GM11168 (cell line): ENCODE data around the gene LCN1.
"Not testable (repeated sequence)": the region's sequence is repeated elsewhere in the genome, so short reads cannot be mapped to it uniquely, and the experiment has no call there.

ENCODE experiments used
- in situ Hi-C: fragments of 300-500 bp; cut with MboI; formaldehyde crosslinking; loops from one replicate; pipeline ENCODE4 v1.12.0; 2022; ENCODE audit warnings: low sequenced_read_pairs; ENCODE audit not compliant: unreplicated experiment

LCN1 gene

DNA sequence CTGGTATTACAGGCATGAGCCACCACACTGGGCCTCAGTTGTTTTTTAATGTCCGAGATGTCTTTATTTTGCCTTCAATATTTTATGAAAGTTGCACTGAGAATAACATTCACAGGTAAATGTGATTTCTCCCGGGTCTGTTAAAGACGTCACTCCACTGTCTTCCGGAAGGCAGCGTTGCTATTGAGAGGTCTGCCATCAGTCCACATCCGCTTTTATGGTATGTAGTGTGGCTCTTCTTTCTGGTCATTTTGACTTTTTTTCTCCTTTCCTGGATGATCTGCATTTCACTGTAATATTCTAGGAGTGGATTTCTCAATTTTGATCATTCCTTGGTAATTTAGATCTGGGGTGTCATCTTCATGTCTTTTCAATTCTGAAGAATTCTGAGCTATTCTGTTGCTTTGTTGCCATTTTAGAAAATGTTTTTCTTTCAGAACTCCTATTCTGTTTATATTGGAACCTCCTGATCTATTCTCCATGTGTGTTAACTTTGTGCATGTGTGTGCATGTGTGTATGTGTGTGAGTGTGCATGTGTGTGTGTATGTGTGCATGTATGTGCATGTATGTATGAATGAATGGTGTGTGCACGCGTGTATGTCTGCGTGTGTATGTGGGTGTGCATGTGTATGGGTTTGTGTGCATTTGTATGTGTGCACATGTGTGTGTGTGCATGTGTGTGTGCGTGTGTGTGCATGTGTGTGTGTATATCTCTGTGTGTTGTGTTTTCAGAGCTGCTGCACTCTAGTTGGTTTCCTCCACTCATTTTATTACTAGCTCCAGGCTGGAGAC is 1.9 kb upstream of the LCN1 start:
- in situ Hi-C loops: no loop called here

GRCh38 chr9:135521608-135522095 is 412 bp downstream of the LCN1 start:
- in situ Hi-C loops: no loop called here

DNA sequence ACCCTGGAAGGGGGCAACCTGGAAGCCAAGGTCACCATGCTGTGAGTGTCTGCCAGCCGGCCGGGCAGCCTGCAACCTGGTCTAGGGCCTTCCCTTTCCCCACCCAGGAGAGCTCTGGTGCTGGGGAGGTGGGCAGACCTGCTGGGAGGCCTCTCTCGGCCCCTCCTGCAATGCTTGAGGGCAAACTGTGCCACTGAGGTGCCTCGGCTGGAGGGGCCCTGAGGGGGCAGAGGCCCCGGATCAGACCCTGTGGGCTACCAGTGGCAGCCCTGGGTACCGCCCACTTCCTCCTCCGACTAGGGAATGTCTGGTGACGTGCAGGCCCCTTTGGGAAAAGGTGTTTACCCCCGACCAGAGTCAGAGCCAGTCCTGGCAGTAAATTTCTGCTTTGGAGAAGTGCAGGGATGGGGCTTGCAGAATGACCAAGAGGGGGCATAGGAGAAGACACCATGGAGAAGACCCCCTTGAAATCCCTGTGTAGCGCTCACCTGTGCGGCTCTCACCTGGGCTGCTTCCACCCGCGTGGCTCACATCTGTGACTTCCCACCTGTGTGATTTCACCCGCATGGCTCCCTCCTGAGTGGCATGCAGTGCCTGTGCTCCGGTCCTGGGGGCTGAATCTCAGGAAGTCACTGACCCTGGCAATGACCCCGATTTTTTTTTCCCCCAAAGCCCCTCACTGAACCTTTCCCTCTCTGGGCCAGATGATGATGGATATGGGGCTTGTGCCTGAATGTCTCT is 1.1 kb downstream of the LCN1 start:
- in situ Hi-C loops: no loop called here

GRCh38 chr9:135522931-135523330 is 1.7 kb downstream of the LCN1 start:
- in situ Hi-C loops: no loop called here

DNA sequence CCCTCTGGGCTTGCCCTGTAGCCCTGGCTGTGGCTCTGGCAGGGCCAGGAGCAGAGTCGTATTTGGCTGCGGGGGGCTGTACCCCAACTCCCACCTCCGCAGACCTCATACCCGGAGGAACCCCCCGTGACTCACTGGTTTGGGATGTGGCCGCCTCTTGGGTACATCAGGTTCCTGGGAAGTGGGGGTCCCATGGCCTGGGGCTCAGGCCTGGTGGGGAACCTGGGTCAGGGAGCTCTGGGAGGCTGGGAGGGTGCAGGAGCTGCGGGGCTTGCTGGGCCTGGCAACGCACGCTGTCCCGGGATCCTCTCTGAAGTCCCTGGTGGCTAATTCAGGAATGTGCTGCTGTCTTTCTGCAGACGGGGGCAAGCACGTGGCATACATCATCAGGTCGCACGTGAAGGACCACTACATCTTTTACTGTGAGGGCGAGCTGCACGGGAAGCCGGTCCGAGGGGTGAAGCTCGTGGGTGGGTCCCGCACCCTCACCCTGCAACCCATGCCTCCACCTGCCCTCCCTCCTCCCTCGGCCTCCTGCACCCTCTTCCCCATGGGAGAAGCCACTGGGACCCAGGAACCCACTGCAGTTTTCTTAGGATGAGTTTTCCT is 2.4 kb downstream of the LCN1 start:
- in situ Hi-C loops: no loop called here

- in situ Hi-C loops: no loop called here
Measured at GRCh38 chr9:135524130-135524861, 3.1 kb downstream of the LCN1 start.

DNA sequence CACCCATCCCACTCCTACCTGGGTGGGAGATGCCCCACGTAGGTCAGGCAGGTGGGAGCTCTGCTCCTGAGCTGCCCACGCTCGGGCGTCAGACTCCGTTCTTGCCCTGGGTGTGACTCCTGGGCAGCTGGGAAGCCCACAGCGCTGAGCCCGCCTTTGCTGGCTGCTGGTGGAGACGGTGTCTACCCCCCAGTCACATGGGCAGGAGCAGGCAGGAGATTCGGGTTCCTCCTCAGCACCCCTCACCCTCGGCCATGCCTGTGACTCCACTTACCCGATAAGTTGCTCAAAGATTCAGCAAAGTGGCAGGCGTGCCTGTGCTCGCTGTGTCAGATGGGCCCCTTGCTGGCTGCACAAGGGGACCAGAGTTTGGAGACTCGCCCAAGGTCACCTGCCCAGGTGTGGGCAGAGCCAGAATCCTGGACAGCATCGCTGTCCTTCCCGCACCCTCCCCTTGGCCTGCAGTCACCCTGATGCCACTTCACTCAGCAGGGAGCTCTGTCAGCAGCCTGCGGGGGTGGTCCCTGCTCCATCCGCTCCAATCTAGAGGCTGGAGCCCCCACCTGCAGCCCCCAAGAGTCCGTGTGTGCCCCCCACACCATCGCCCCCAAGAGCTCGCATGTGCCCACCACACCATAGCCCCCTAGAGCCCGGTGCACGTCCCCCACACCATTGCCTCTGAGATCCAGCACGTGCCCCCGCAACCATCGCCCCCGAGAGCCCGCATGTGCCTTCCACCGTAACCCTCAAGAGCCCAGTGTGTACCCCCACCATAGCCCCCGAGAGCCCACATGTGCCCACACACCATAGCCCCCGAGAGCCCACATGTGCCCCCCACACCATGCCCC is 4.2 kb downstream of the LCN1 start:
- in situ Hi-C loops: no loop called here

DNA sequence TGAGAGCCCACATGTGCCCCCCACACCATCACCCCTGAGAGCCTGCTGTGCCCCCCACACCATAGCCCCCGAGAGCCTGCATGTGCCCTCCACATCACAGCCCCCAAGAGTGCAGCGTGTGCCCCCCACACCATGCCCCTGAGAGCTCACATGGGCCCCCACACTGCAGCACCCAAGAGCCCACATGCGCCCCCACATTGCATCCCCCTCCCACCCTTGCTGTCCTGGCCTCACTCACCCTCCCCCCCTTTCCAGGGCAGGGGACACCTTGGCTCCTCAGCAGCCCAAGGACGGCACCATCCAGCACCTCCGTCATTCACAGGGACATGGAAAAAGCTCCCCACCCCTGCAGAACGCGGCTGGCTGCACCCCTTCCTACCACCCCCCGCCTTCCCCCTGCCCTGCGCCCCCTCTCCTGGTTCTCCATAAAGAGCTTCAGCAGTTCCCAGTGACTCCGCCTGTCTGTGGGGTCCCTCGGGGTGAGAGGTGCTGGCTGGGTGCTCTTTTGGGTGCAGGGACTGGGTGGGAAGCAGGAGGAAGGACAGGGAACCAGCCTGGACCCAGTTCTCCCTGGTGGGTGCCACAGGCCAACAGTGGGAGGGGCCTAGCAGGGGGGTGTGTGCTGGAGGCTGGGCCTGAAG is 5.0 kb downstream of the LCN1 start:
- in situ Hi-C loops: no loop called here

- in situ Hi-C loops: no loop called here
Measured at GRCh38 chr9:135526730-135527571, 5.7 kb downstream of the LCN1 start.

DNA sequence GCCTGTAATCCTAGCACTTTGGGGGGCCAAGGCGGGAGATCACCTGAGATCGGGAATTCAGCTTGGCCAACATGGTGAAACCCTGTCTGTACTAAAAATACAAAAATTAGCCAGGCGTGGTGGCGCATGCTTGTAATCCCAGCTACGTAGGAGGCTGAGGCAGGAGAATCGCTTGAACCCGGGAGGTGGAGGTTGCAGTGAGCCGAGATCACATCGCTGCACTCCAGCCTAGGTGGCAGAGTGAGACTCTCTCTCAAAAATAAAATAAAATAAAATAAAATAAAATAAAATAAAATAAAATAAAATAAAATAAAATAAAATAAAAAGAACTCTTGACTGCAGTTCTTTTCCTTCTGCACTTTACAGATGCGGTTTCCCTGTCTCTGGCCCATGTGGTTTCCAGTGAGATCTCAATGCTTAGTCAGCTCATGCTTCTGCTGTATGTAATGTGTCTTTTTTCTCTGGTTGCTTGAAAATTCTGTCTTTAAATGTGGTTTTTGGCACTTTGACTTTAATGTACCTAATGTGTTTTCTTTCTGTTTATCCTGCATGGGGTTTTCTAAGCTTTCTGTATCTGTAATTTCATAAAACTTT is 7.7 kb downstream of the LCN1 start:
- in situ Hi-C loops: not testable (repeated sequence)

GRCh38 chr9:135530146-135530545 is 8.9 kb downstream of the LCN1 start:
- in situ Hi-C loops: no loop called here

GRCh38 chr9:135531096-135531495 is 9.9 kb downstream of the LCN1 start:
- in situ Hi-C loops: no loop called here

DNA sequence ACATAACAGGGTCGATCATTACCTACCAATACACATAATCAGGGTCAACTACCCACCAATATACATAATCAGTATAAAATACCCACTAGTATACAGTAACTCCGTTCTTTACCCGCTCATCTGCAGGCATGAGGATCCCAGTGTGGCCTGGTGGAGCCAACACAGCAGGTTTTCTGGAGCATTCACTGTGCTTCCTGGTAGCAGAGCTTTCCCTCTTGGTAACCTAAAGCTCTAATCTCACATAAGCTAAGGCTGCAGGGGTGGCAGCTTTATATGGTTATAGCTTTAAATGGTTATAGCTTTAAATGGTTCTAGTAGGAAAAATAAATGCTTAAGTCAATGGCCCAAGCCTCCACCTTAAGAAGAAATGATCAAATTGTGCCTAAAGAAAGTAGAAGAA is 11.9 kb downstream of the LCN1 start:
- in situ Hi-C loops: no loop called here

GRCh38 chr9:135533674-135534073 is 12.4 kb downstream of the LCN1 start:
- in situ Hi-C loops: no loop called here

DNA sequence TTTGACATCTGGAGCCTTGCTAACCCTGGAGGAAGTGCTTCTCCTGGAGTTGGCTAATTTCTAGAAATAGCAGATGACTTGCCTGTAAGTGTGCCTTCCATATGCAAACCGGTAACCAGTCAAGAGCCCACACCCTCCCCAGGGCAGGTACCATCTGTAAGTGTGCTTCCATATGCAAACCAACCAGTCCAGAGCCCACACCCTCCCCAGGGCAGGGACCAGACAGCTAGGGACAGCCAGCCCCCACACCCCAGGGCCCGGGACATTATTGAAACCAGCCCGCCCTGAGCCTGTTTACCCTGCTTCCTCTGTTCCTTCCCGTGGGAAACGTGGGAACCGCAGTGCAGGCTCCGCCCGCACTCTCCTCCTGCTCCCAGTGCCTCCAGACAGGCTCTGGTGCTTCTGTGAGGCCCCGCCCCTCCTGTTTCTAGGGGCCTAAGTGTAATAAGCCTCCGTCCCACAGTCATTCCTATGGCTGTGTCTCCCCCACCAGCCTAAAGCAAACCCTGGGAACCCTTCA is 13.0 kb downstream of the LCN1 start:
- in situ Hi-C loops: not testable (repeated sequence)

GRCh38 chr9:135534826-135535225 is 13.6 kb downstream of the LCN1 start:
- in situ Hi-C loops: not testable (repeated sequence)

DNA sequence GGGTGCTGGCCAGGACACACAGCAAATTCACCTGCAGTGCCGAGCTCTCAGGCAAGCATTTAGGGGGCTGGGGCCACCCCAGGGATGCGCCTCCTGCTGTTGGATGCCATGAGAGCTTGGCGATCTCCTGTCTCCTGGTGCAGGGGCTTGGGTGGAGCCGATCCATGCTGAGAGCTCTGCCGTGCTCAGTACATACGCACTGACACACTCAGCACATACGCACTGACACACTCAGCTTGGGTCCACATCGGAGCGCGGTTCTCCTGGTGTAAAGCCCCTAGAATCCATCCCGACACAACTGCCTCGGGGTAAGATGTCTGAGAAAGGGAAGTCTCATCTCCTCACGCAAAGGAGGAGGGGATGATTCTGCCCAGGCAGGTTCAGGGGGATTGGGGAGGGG is 14.4 kb downstream of the LCN1 start:
- in situ Hi-C loops: not testable (repeated sequence)

- in situ Hi-C loops: no loop called here
Measured at GRCh38 chr9:135536216-135536615, 15.0 kb downstream of the LCN1 start.
